ENCODE data around the gene HCN2. TPM values are rescaled to one million over a fixed set of nuclear protein-coding genes. Genes with fewer than 3 reads are reported as not detected.

HCN2 gene
- total and polyA plus RNA-seq, 2 of the 8 experiments (the other 6 are each of a cell fraction or from before 2014, with no cell fraction given), result 1.0 to 4.0 TPM

- TF ChIP-seq CTCF (IDR thresholded peaks at IDR 0.05; ENCODE audit: control extremely low read depth in 1 of 3, insufficient read depth in 1 of 3, low read depth in 1 of 3, low read length in 3 of 3) (no peak), ATF3 (IDR thresholded peaks at IDR 0.05; ENCODE audit: insufficient read depth, low read depth, low read length) (no peak), RBBP5 (IDR thresholded peaks at IDR 0.05; ENCODE audit: borderline replicate concordance, low read depth, low read length) (0 out of 2 replicates have a peak, but pooled peaks have one; percentile 54), TAF1 (IDR thresholded peaks at IDR 0.05; ENCODE audit: low read depth, low read length) (peak; percentile 59; the same call in 1 of the 2 replicates), CREB1 (IDR thresholded peaks at IDR 0.05) (peak; percentile 52; the same call in 1 of the 2 replicates), SRF (IDR thresholded peaks at IDR 0.05; ENCODE audit: low read depth, low read length) (no peak), RFX5 (IDR thresholded peaks at IDR 0.05; ENCODE audit: borderline replicate concordance, low read depth, low read length) (no peak), BACH1 (IDR thresholded peaks at IDR 0.05; ENCODE audit: low read length) (peak; percentile 79), SIN3A (conservative IDR thresholded peaks at IDR 0.05 in 1 of 2, IDR thresholded peaks at IDR 0.05 in 1 of 2; ENCODE audit: low read depth in 1 of 2, low read length in 2 of 2) (0 out of 4 replicates have a peak, but pooled peaks have one; percentile 22 to 49), EGR1 (IDR thresholded peaks at IDR 0.05; ENCODE audit: borderline replicate concordance, low read depth, low read length) (peak; percentile 84), GTF2F1 (IDR thresholded peaks at IDR 0.05; ENCODE audit: borderline replicate concordance, low read depth, low read length) (no peak), ATF2 (IDR thresholded peaks at IDR 0.05; ENCODE audit: low read length) (no peak), ZNF274 (IDR thresholded peaks at IDR 0.05; ENCODE audit: borderline replicate concordance, extremely low read depth, low read length) (no peak), PHF8 (conservative IDR thresholded peaks at IDR 0.05; ENCODE audit: low read depth, low read length) (peak; percentile 81)
Measured at GRCh38 chr19:662962-663681, 73.4 kb downstream of the HCN2 start, which contains the start of gene RNF126 (continued).
